ENCODE data around the gene TMEM62. TPM values are rescaled to one million over a fixed set of nuclear protein-coding genes. Genes with fewer than 3 reads are reported as not detected.

Gene TMEM62
- total and polyA plus RNA-seq, 9 of the 15 experiments (the other 6 are each of a cell fraction or from before 2014, with no cell fraction given) = 4.4 to 16.6 (median 11.1) TPM

DNA sequence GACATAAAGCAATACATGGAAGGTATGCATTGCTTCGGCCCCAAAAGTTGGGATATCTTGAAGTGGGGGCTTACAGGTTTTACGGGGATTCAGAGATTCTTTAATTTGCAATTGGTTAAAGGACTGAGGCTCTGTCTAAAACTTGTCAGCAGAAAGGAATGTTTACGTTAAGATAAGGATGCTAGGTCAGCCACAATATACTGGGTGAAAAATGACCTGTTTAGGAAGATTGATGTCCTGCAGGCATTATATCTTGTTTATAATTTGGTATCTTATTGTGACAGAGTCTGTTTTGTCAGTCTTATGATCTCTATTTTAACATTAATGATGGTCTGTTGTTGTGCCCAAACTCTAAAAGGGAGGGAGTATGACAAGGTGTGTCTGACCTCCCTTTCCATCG is 36.5 kb downstream of the TMEM62 start (continued):
- TF ChIP-seq, protein P1, sequence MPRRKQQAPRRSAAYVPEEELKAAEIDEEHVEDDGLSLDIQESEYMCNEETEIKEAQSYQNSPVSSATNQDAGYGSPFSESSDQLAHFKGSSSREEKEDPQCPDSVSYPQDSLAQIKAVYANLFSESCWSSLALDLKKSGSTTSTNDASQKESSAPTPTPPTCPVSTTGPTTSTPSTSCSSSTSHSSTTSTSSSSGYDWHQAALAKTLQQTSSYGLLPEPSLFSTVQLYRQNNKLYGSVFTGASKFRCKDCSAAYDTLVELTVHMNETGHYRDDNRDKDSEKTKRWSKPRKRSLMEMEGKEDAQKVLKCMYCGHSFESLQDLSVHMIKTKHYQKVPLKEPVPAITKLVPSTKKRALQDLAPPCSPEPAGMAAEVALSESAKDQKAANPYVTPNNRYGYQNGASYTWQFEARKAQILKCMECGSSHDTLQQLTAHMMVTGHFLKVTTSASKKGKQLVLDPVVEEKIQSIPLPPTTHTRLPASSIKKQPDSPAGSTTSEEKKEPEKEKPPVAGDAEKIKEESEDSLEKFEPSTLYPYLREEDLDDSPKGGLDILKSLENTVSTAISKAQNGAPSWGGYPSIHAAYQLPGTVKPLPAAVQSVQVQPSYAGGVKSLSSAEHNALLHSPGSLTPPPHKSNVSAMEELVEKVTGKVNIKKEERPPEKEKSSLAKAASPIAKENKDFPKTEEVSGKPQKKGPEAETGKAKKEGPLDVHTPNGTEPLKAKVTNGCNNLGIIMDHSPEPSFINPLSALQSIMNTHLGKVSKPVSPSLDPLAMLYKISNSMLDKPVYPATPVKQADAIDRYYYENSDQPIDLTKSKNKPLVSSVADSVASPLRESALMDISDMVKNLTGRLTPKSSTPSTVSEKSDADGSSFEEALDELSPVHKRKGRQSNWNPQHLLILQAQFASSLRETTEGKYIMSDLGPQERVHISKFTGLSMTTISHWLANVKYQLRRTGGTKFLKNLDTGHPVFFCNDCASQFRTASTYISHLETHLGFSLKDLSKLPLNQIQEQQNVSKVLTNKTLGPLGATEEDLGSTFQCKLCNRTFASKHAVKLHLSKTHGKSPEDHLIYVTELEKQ (CRISPR knock-in tag; IDR thresholded peaks at IDR 0.05) = peak; percentile 67; the same call in 1 of the 2 replicates
- peak; percentile 50 for TF ChIP-seq NCOR1 (IDR thresholded peaks at IDR 0.05)
- 0 out of 2 replicates have a peak, but pooled peaks have one; percentile 8 for TF ChIP-seq MAFG (tag; conservative IDR thresholded peaks at IDR 0.05)
- peak; percentile 35; the same call in 1 of the 2 replicates for TF ChIP-seq CREM (IDR thresholded peaks at IDR 0.05; ENCODE audit: low read depth)
- TF ChIP-seq PPARD (CRISPR knock-in tag; IDR thresholded peaks at IDR 0.05) = no peak
- TF ChIP-seq ZNF232 (CRISPR knock-in tag; IDR thresholded peaks at IDR 0.05) = no peak
- 0 out of 2 replicates have a peak, but pooled peaks have one; percentile 20 for TF ChIP-seq ATF7 (IDR thresholded peaks at IDR 0.05)
- peak; percentile 29 for TF ChIP-seq ZFX (CRISPR knock-in tag; IDR thresholded peaks at IDR 0.05)
- TF ChIP-seq SOX6 (IDR thresholded peaks at IDR 0.05) = peak; percentile 78
- peak; percentile 42; the same call in 1 of the 2 replicates for TF ChIP-seq TAL1 (IDR thresholded peaks at IDR 0.05)
- peak; percentile 77 for TF ChIP-seq ARHGAP35 (IDR thresholded peaks at IDR 0.05; ENCODE audit: partially characterized antibody)
- peak; percentile 80 for TF ChIP-seq SMARCA4 (IDR thresholded peaks at IDR 0.05)
- peak; percentile 21; the same call in 1 of the 2 replicates for TF ChIP-seq STAT5A (IDR thresholded peaks at IDR 0.05; ENCODE audit: borderline replicate concordance, low read length)

All from K562 (cell line).